ENCODE data around the gene RPTN. TPM values are rescaled to one million over a fixed set of nuclear protein-coding genes. Genes with fewer than 3 reads are reported as not detected.

RPTN gene
- total and polyA plus RNA-seq, 2 of the 4 experiments (the other 2 are of a cell fraction), result not detected

DNA sequence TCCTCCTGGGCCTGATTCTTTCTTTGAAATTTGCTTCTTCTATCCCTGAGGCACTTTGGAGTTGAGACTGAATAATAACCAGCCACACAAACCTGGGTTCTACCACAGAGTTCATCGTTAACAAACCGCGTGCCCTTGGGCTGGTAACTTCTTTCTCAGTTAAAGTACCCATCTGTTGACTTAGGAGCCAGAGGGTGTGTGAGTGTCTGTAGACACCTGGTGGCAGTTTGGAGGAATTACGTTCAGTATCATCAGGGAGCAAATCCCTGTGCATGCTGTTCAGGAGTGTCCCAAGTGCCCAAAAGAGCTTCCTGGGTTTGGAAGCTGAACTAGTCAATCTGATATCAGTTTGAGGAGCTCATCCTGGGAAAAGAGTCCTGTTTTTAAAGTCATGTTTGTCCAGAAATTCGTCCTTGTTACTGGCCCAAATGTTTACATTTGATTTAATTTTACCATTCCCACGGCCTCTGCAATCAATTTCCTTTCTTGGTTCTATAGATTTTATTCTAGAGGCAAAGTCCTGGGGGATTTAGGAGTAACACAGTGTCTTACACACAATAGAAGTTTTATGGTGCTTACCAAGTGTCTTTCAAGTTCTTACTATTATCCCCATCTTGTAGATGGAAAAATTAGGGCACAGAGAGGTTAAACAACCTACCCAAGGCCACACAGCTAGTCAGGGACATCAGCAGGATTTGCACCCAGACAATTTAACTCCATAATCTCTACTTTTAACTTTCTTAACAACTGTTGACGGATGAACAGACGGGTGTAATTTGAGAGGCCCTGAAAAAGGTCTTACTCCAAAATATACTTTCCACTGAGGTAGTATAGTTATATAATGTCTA, 26.7 kb upstream of the RPTN start:
- Histone ChIP-seq H3K27ac (ENCODE audit: insufficient read depth, low read length) (no peak overlapping the region), H3K4me1 (ENCODE audit: control insufficient read depth, insufficient read depth, low read length) (no peaks in the 10 kb centered on the region), H2AK9ac (replicated peaks; ENCODE audit: low read depth, low read length, poor library complexity) (no peak overlapping the region), H4K8ac (ENCODE audit: low read depth in 2 of 2, low read length in 2 of 2) (no peak overlapping the region), H2AK5ac (ENCODE audit: low read depth, low read length) (no peak overlapping the region), H3K4ac (ENCODE audit: low read depth, low read length) (no peak overlapping the region), H3K4me3 (ENCODE audit: insufficient read depth, low read depth, low read length) (no peak overlapping the region), H3K9me1 (ENCODE audit: insufficient read depth, low read length) (no peaks in the 10 kb centered on the region), H3K79me1 (ENCODE audit: low read depth in 1 of 2, low read length in 2 of 2) (no peaks in the 10 kb centered on the region), H3K14ac (replicated peaks; ENCODE audit: low read depth, low read length) (no peak overlapping the region), H3K56ac (ENCODE audit: extremely low read depth, insufficient read depth, low read length) (no peak overlapping the region), H2AFZ (replicated peaks; ENCODE audit: low read length, poor library complexity) (no peak overlapping the region), H3K23ac (ENCODE audit: low read depth, low read length) (no peak overlapping the region), H3K9ac (ENCODE audit: low read depth, low read length) (no peak overlapping the region), H4K5ac (ENCODE audit: low read depth, low read length) (no peak overlapping the region), H2BK15ac (ENCODE audit: low read depth, low read length) (no peak overlapping the region), H3K18ac (ENCODE audit: low read depth, low read length) (no peak overlapping the region), H3K4me2 (ENCODE audit: low read depth, low read length) (no peak overlapping the region), H3K27me3 (ENCODE audit: control insufficient read depth, insufficient read depth, low read length) (no peaks in the 10 kb centered on the region), H3K9me3 (ENCODE audit: control insufficient read depth, insufficient read depth, low read length) (no peaks in the 10 kb centered on the region), H4K20me1 (ENCODE audit: insufficient read depth, low read length) (no peaks in the 10 kb centered on the region), H2BK5ac (ENCODE audit: low read depth, low read length, poor library complexity, severe bottlenecking) (no peak overlapping the region), H2BK120ac (ENCODE audit: low read depth, low read length) (no peak overlapping the region), H4K91ac (ENCODE audit: insufficient read depth, low read depth, low read length) (no peak overlapping the region), H2BK20ac (ENCODE audit: low read depth, low read length) (no peak overlapping the region), H3K36me3 (ENCODE audit: control insufficient read depth, insufficient read depth, low read length) (no peaks in the 10 kb centered on the region)
- intact Hi-C loops (cut with micrococcal nuclease), result loop anchor here (1.0 to 10.0 kb wide), 3 partner anchors 43 to 251 kb away; no protein-coding TSS in a partner anchor
- POLR2A ChIA-PET (ENCODE audit: unreplicated experiment), result no interaction called here
- CTCF ChIA-PET, result interaction anchor here (0.5 to 1.4 kb wide), 8 partner anchors 13 to 273 kb away, joined by 3 to 8 read pairs (median 3); no protein-coding TSS in a partner anchor
- peak; percentile 85 for ATAC-seq (ENCODE audit: low read depth)
- TF ChIP-seq CEBPB (IDR thresholded peaks at IDR 0.05; ENCODE audit: low read depth, low read length), result no peak
- TF ChIP-seq RAD21 (IDR thresholded peaks at IDR 0.05; ENCODE audit: low read length), result peak; percentile 66
- peak; percentile 78 for TF ChIP-seq CTCF (conservative IDR thresholded peaks at IDR 0.05; ENCODE audit: low read depth, low read length)
- TF ChIP-seq SMC3 (IDR thresholded peaks at IDR 0.05; ENCODE audit: low read depth, low read length), result peak; percentile 89
- TF ChIP-seq, protein P1, sequence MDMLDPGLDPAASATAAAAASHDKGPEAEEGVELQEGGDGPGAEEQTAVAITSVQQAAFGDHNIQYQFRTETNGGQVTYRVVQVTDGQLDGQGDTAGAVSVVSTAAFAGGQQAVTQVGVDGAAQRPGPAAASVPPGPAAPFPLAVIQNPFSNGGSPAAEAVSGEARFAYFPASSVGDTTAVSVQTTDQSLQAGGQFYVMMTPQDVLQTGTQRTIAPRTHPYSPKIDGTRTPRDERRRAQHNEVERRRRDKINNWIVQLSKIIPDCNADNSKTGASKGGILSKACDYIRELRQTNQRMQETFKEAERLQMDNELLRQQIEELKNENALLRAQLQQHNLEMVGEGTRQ (IDR thresholded peaks at IDR 0.05; ENCODE audit: low read depth, low read length), result no peak
- no TSS peak for BruUV-seq (replicated peaks)
- DNase-seq, result peak; percentile 64
- 0% methylated on average over 1 of the region's 8 CpGs; no CpG with 5 or more reads in 1 of the 2 experiments for WGBS, 2 experiments (ENCODE audit: extremely low coverage in 2 of 2, insufficient read length in 1 of 2)
- dilution Hi-C loops (cut with HindIII; ENCODE audit: low sequenced_read_pairs, unreplicated experiment), result no loop called here
- in situ Hi-C loops (cut with MboI; ENCODE audit: low sequenced_read_pairs), result no loop called here

All from IMR-90 (cell line).